K562 (cell line): ENCODE measurements around the gene MAGI1. TPM values are rescaled to one million over a fixed set of nuclear protein-coding genes. Genes with fewer than 3 reads are reported as not detected.

Experiments used
- ATAC-seq: fragments of 200-7000 bp; cut with Tn5 transposase; 3 replicates; pipeline ENCODE4 v1.9.1; 2020; ENCODE audit warnings: moderate library complexity
- BruUV-seq: library from RNA; stranded (reverse); fragments of 400-500 nt; replicated peaks from 2 replicates; lab custom pipeline; 2021; lab: Mats Ljungman, UMichigan
- CTCF ChIA-PET: fragments of 300-600 bp; formaldehyde crosslinking; extraction: SDS; loops from one replicate; lab custom pipeline; 2021; ENCODE audit warnings: low intra/inter-chr PET ratio; lab: Yijun Ruan, JAX
- POLR2A ChIA-PET: fragments of 300-600, 350-650 bp; sonication (Branson Sonifier 250); formaldehyde crosslinking; extraction: SDS; loops from one replicate; lab custom pipeline; 2021; ENCODE audit warnings: antibody characterized with exemption, inconsistent platforms; lab: Yijun Ruan, JAX
- DNase-seq, 4 experiments: peaks; one replicate each; pipeline versions ENCODE4 v3.0.0 to v3.0.0-alpha.2; 2011 to 2018; ENCODE audit warnings: low spot score in 3 of 4, mixed read lengths in 3 of 4; ENCODE audit errors: extremely low read depth in 1 of 4
- FAIRE-seq: peaks from 2 replicates; lab custom pipeline; 2011; peaks lifted over from hg19 to GRCh38; lab: Jason Lieb, UNC
- H2AFZ ChIP-seq: 2 replicates; pipeline ENCODE4 v1.6.0; 2011; ENCODE audit warnings: low read depth, low read length, control low read depth, inconsistent platforms
- H3K27ac ChIP-seq: fragments of 200-600 bp; 3 replicates; pipeline ENCODE4 v1.8.0; 2011; ENCODE audit warnings: low read depth, mild to moderate bottlenecking, control low read depth, inconsistent platforms, low read length, moderate library complexity, mixed read lengths; ENCODE audit errors: extremely low read depth
- H3K27me3 ChIP-seq, 2 experiments: fragments of 300-600 bp in 1 of 2; 2 replicates in 1 of 2; 3 replicates in 1 of 2; pipeline versions ENCODE4 v1.6.0 to v1.8.0; 2011; ENCODE audit warnings: inconsistent platforms in 2 of 2, low read length in 2 of 2, mild to moderate bottlenecking in 1 of 2, mixed read lengths in 1 of 2, moderate library complexity in 1 of 2; ENCODE audit not compliant: control insufficient read depth in 2 of 2, insufficient read depth in 2 of 2
- H3K36me3 ChIP-seq: fragments of 300-600 bp; 3 replicates; pipeline ENCODE4 v1.8.0; 2011; ENCODE audit warnings: mild to moderate bottlenecking, low read length, inconsistent platforms; ENCODE audit not compliant: control insufficient read depth, insufficient read depth
- H3K4me1 ChIP-seq, 2 experiments: fragments of 200-600 bp in 1 of 2; replicated peaks in 1 of 2; 2 replicates in 1 of 2; 3 replicates in 1 of 2; pipeline versions ENCODE4 v1.5.1 to v1.8.0; 2011; ENCODE audit warnings: inconsistent platforms in 2 of 2, low read length in 2 of 2, mild to moderate bottlenecking in 1 of 2, mixed read lengths in 1 of 2, moderate library complexity in 1 of 2; ENCODE audit not compliant: control insufficient read depth in 2 of 2, insufficient read depth in 2 of 2
- H3K4me2 ChIP-seq: 2 replicates; pipeline ENCODE4 v1.6.1; 2011; ENCODE audit warnings: low read length, control low read depth, inconsistent platforms, mixed read lengths; ENCODE audit not compliant: insufficient read depth
- H3K4me3 ChIP-seq: fragments of 200-600 bp; sonication (generic), shearing (Covaris generic); 2 replicates; pipeline ENCODE4 v1.5.1; 2016; ENCODE audit warnings: control low read depth, inconsistent platforms
- H3K79me2 ChIP-seq: fragments of 200-600 bp; 3 replicates; pipeline ENCODE4 v1.8.0; 2011; ENCODE audit warnings: low read length, inconsistent platforms; ENCODE audit not compliant: control insufficient read depth, insufficient read depth
- H3K9ac ChIP-seq, 2 experiments: 2 replicates each; pipeline versions ENCODE4 v1.6.0 to v1.6.1; 2011; ENCODE audit warnings: low read depth in 2 of 2, low read length in 2 of 2, control low read depth in 1 of 2, inconsistent platforms in 1 of 2, mild to moderate bottlenecking in 1 of 2, mixed read lengths in 1 of 2; ENCODE audit not compliant: insufficient read depth in 1 of 2
- H3K9me1 ChIP-seq: one replicate; pipeline ENCODE4 v1.6.0; 2011; ENCODE audit warnings: inconsistent platforms, mild to moderate bottlenecking, low read length, moderate library complexity; ENCODE audit not compliant: control insufficient read depth, insufficient read depth
- H3K9me3 ChIP-seq: replicated peaks from 2 replicates; pipeline ENCODE4 v1.5.1; 2011; ENCODE audit warnings: low read depth, low read length, inconsistent platforms; ENCODE audit not compliant: control insufficient read depth, insufficient read depth
- H4K20me1 ChIP-seq: replicated peaks from 2 replicates; pipeline ENCODE4 v1.6.1; 2011; ENCODE audit warnings: low read length, inconsistent platforms, mixed read lengths; ENCODE audit not compliant: control insufficient read depth, insufficient read depth
- ATF1 ChIP-seq, 2 experiments: fragments of 450-650 bp in 1 of 2; IDR thresholded peaks; 2 replicates each; pipeline ENCODE4 v1.6.1; 2016; ENCODE audit warnings: missing compliant biosample characterization in 1 of 2, missing genetic modification characterization in 1 of 2
- CBX8 ChIP-seq: fragments of 200-600 bp; sonication (generic); IDR thresholded peaks from 2 replicates; pipeline ENCODE4 v1.6.1; 2012; ENCODE audit warnings: borderline replicate concordance, mixed run types, low read depth, mild to moderate bottlenecking, moderate library complexity, mixed read lengths, low read length, control low read depth, inconsistent platforms; ENCODE audit not compliant: poor library complexity, severe bottlenecking; ENCODE audit errors: extremely low read depth
- ETS2 ChIP-seq: IDR thresholded peaks from 2 replicates; pipeline ENCODE4 v1.6.1; 2016; ENCODE audit warnings: borderline replicate concordance, missing genetic modification characterization, mild to moderate bottlenecking, moderate library complexity, missing compliant biosample characterization; ENCODE audit not compliant: poor library complexity, severe bottlenecking
- HDAC6 ChIP-seq: IDR thresholded peaks from 2 replicates; pipeline ENCODE4 v1.6.1; 2012; ENCODE audit warnings: low read depth, mild to moderate bottlenecking, control low read depth, inconsistent platforms, low read length, moderate library complexity
- KDM5B ChIP-seq: fragments of 200-600 bp; sonication (generic); IDR thresholded peaks from 2 replicates; pipeline ENCODE4 v1.6.1; 2012; ENCODE audit warnings: low read depth, mild to moderate bottlenecking, moderate library complexity, low read length, control low read depth, inconsistent platforms; ENCODE audit not compliant: insufficient replicate concordance
- SIRT6 ChIP-seq: IDR thresholded peaks from one replicate; pipeline ENCODE4 v1.6.1; 2012; ENCODE audit warnings: low read depth, mild to moderate bottlenecking, control low read depth, inconsistent platforms, low read length, moderate library complexity
- STAT5B ChIP-seq: fragments of 250-450 bp; sonication (Bioruptor Pico); IDR thresholded peaks from 2 replicates; pipeline ENCODE4 v1.8.0; 2021; ENCODE audit warnings: mild to moderate bottlenecking, inconsistent platforms
- TCF7 ChIP-seq: sonication (generic); IDR thresholded peaks from 2 replicates; pipeline ENCODE4 v1.6.1; 2016; ENCODE audit warnings: antibody characterized with exemption, borderline replicate concordance
- TRIM28 ChIP-seq: fragments of 450-650 bp; IDR thresholded peaks from 2 replicates; pipeline ENCODE4 v1.6.1; 2017
- ZNF217 ChIP-seq: sonication (generic); formaldehyde crosslinking; IDR thresholded peaks from 2 replicates; pipeline ENCODE4 v1.8.0; 2022; ENCODE audit warnings: mild to moderate bottlenecking, missing genetic modification reagents
- ZNF444 ChIP-seq: fragments of 250-450 bp; sonication (Bioruptor Pico); IDR thresholded peaks from 2 replicates; pipeline ENCODE4 v1.4.0; 2020; ENCODE audit warnings: mild to moderate bottlenecking, moderate library complexity
- ZNF445 ChIP-seq: fragments of 250-450 bp; sonication (Bioruptor Pico); IDR thresholded peaks from 2 replicates; pipeline ENCODE4 v1.4.0; 2020; ENCODE audit warnings: low read depth, mild to moderate bottlenecking, moderate library complexity
- WGBS: fragments of 100-300 bp; shearing (Covaris generic); methylation state at CpG from one replicate; pipeline ENCODE4 v1.1.6; 2016; ENCODE audit warnings: low coverage, mixed read lengths; ENCODE audit not compliant: insufficient coverage; ENCODE audit errors: missing lambda C conversion rate; 5-methylcytosine and 5-hydroxymethylcytosine counted together
- in situ Hi-C: fragments of 300-500 bp; cut with MboI; formaldehyde crosslinking; loops from 4 replicates; pipeline ENCODE4 v1.15.0; 2018; ENCODE audit warnings: inconsistent platforms, mixed read lengths
- intact Hi-C: fragments of 100-400 bp; cut with micrococcal nuclease; formaldehyde crosslinking; loops from 2 replicates; pipeline ENCODE4 v1.14.2; 2022
- polyA plus RNA-seq, 8 experiments: library from polyadenylated mRNA; depleted of rRNA in 4 of 8; stranded (reverse) in 5 of 8; unstranded in 3 of 8; fragments of >200 nt; fragmentation: Nextera tagmentation in 2 of 8; fragmentation: Illumina TruSeq in 1 of 8; extraction: Ambion mirVana in 2 of 8; extraction: Trizol in 1 of 8; gene quantifications; 2 replicates each; pipeline versions ENCODE4 v1.2.1 to v1.2.3, GENCODE V29; 2011 to 2014; ENCODE audit warnings: inconsistent platforms in 1 of 8, missing spikeins in 1 of 8
- total RNA-seq, 7 experiments: library from RNA; depleted of rRNA in 6 of 7; stranded (reverse); fragments of >200 nt in 6 of 7; fragmentation: Illumina TruSeq in 2 of 7; extraction: Trizol in 2 of 7; gene quantifications; 2 replicates each; pipeline versions ENCODE4 v1.2.1 to v1.2.3, GENCODE V29; 2011 to 2021; ENCODE audit warnings: low replicate concordance in 1 of 7
- TF ChIP-seq, protein P1 (sequence below): fragments of 450-650 bp; IDR thresholded peaks from 2 replicates; pipeline ENCODE4 v1.6.1; 2016; ENCODE audit warnings: low read depth, mild to moderate bottlenecking, moderate library complexity

Gene MAGI1
- total and polyA plus RNA-seq, 9 of the 15 experiments (the other 6 are each of a cell fraction or from before 2014, with no cell fraction given): 7.8 to 59.4 (median 43.2) TPM

DNA sequence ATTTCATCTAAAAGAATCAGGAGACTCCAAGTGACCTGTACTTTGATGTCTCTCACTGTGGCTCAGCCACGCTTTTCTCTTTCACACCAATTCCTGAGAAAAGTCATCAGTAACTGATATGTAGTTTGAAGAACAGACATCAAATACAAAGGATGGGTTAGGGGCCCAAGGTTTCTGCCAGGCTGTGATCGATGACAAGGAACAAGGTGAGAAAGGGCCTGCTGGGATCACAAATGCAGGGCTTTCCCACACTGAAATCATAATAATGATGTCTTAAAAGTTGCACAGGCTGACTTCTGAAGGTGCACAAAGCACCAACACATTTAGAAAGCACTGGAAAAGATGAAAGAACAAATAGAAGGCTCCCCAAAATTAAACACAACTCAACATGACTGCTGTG, 396.9 kb downstream of the MAGI1 start (continued):
- no peak for TF ChIP-seq ZNF445 (CRISPR knock-in tag)
- TF ChIP-seq, protein P1, sequence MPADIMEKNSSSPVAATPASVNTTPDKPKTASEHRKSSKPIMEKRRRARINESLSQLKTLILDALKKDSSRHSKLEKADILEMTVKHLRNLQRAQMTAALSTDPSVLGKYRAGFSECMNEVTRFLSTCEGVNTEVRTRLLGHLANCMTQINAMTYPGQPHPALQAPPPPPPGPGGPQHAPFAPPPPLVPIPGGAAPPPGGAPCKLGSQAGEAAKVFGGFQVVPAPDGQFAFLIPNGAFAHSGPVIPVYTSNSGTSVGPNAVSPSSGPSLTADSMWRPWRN: no peak
- no peak for TF ChIP-seq ATF1 (CRISPR knock-in tag; IDR thresholded peaks at IDR 0.05)
- TF ChIP-seq ATF1 (tag; IDR thresholded peaks at IDR 0.05): no peak

DNA sequence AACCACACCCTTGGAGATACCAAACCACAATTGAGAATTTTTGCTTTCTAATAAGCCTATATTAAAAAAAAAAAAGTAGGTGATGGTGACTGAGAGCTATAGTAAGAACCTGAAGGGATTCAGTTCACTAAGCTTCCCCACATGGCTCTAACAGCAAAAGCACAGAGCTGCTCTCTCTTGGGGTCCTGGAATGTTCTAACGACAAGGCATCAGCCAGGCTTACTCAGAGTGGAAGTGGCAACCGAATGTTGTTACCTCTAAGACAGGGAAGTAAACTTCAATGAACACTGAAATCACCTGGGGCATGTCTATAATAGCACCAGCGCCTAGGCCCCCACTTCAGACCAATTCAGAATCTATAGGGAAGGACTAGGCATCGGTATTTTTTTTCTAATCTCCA, 397.7 kb downstream of the MAGI1 start:
- H3K9me3 ChIP-seq: no peaks in the 10 kb centered on the region; the same call in 1 of the 2 replicates
- no peak overlapping the region for H3K4me2 ChIP-seq
- no TSS peak for BruUV-seq
- no peaks in the 10 kb centered on the region for H3K36me3 ChIP-seq
- no peaks in the 10 kb centered on the region for H3K79me2 ChIP-seq
- ChIA-PET CTCF (no interaction called here), POLR2A (interaction anchor here (0.6 kb wide), 1 partner anchor 1516 kb away, joined by 4 read pairs; no protein-coding TSS in a partner anchor)
- H4K20me1 ChIP-seq: no peaks in the 10 kb centered on the region
- ATAC-seq: no peak
- H2AFZ ChIP-seq: no peak overlapping the region; the same call in 1 of the 2 replicates
- 59% methylated on average over 4 of the region's 4 CpGs for WGBS
- intact Hi-C loops: no loop called here
- H3K27ac ChIP-seq: no peak overlapping the region
- DNase-seq: no peak
- in situ Hi-C loops: no loop called here
- peaks cover 0 to 5% of the 10 kb centered on the region in 2 experiments; a peak in 2 of 5 replicates for H3K4me1 ChIP-seq
- FAIRE-seq: no peak
- no peak overlapping the region for H3K9ac ChIP-seq
- TF ChIP-seq ATF1 (CRISPR knock-in tag; IDR thresholded peaks at IDR 0.05): no peak
- no peak for TF ChIP-seq ATF1 (tag; IDR thresholded peaks at IDR 0.05)
- no peak for TF ChIP-seq HDAC6
- no peak for TF ChIP-seq KDM5B
- TF ChIP-seq SIRT6: no peak
- TF ChIP-seq ZNF217 (CRISPR knock-in tag): no peak
- no peak for TF ChIP-seq STAT5B
- TF ChIP-seq TCF7: no peak
- no peak for TF ChIP-seq ETS2
- no peak for TF ChIP-seq CBX8
- no peak for TF ChIP-seq TRIM28
- TF ChIP-seq ZNF444 (CRISPR knock-in tag): no peak
- H3K4me3 ChIP-seq: no peak overlapping the region
- no peaks in the 10 kb centered on the region for H3K27me3 ChIP-seq
- H3K9me1 ChIP-seq: no peaks in the 10 kb centered on the region
